DOHH2 (cell line): Measurements from ENCODE around the gene ATP2A1.

Source experiments
- CTCF ChIP-seq: fragments of 200-600 bp; sonication (generic); IDR thresholded peaks from one replicate; pipeline ENCODE4 v1.5.1; 2014; ENCODE audit warnings: antibody characterized with exemption, mild to moderate bottlenecking, low read depth, low read length; ENCODE audit not compliant: poor library complexity, severe bottlenecking
- EZH2phosphoT487 ChIP-seq: fragments of 200-600 bp; sonication (generic); IDR thresholded peaks from 2 replicates; pipeline ENCODE4 v1.6.1; 2017; ENCODE audit warnings: borderline replicate concordance, mild to moderate bottlenecking, antibody characterized with exemption, low read length, moderate library complexity, mixed read lengths

GRCh38 chr16:28859326-28859725 lies 19.0 kb upstream of the ATP2A1 start:
- no peak for TF ChIP-seq CTCF
- no peak for TF ChIP-seq EZH2phosphoT487
